Activated CD4-positive, alpha-beta memory T cell treated with anti-CD3 and anti-CD28 coated beads, Interleukin-2, amount 10 ng/mL, durations not matched to agents 7 days and 5 days (primary cell): ENCODE measurements around the gene SEMA3B. TPM values are rescaled to one million over a fixed set of nuclear protein-coding genes. Genes with fewer than 3 reads are reported as not detected.

Experiments used
- CTCF ChIA-PET: fragments of 350-600 bp; sonication (Branson Sonifier 250); formaldehyde crosslinking; loops from one replicate; lab custom pipeline; 2021; ENCODE audit warnings: antibody characterized with exemption, inconsistent platforms; lab: Charles Lee
- POLR2A ChIA-PET: fragments of 350-600 bp; sonication (Branson Sonifier 250); formaldehyde crosslinking; loops from one replicate; lab custom pipeline; 2021; ENCODE audit warnings: antibody characterized with exemption; lab: Charles Lee
- DNase-seq: peaks from one replicate; pipeline ENCODE4 v3.0.0-alpha.2; 2020
- H3K27ac Mint-ChIP-seq: one replicate; pipeline ENCODE4 v1.8.0; 2021; ENCODE audit warnings: mild to moderate bottlenecking, mixed read lengths
- H3K27me3 Mint-ChIP-seq: one replicate; pipeline ENCODE4 v1.8.0; 2021; ENCODE audit warnings: mixed read lengths
- H3K36me3 Mint-ChIP-seq: one replicate; pipeline ENCODE4 v1.8.0; 2021; ENCODE audit warnings: low read depth, mixed read lengths
- H3K4me1 Mint-ChIP-seq: one replicate; pipeline ENCODE4 v1.8.0; 2021; ENCODE audit warnings: mixed read lengths
- H3K4me3 Mint-ChIP-seq: one replicate; pipeline ENCODE4 v1.8.0; 2021; ENCODE audit warnings: mild to moderate bottlenecking, mixed read lengths
- H3K9me3 Mint-ChIP-seq: one replicate; pipeline ENCODE4 v1.8.0; 2021; ENCODE audit warnings: mixed read lengths
- total RNA-seq, 2 experiments: library from RNA; stranded (reverse); gene quantifications; one replicate each; pipeline ENCODE4 v1.2.3, GENCODE V29; 2021

Gene SEMA3B
- total RNA-seq, 2 experiments from 2014 or later: 0.38 to 0.55 TPM

- CTCF ChIA-PET: interaction anchor here (1.2 to 3.4 kb wide), 4 partner anchors 18 to 57 kb away, joined by 3 to 17 read pairs (median 4); partner anchors contain the start of genes HYAL3, IFRD2 and NAA80
- H3K27me3 Mint-ChIP-seq: no peaks in the 10 kb centered on the region
These were observed 47.8 kb downstream of the SEMA3B start for GRCh38 chr3:50316657-50317242.

GRCh38 chr3:50317300-50317699 is 48.4 kb downstream of the SEMA3B start:
- H3K9me3 Mint-ChIP-seq: no peaks in the 10 kb centered on the region
- ChIA-PET POLR2A (interaction anchor here (1.0 to 31.7 kb wide), 7 partner anchors 12 to 28 kb away, joined by 3 to 704 read pairs (median 6); partner anchors contain the start of genes CYB561D2, HYAL3, IFRD2 and NAA80), CTCF (interaction anchor here (0.8 to 3.4 kb wide), 5 partner anchors 18 to 197 kb away, joined by 3 to 17 read pairs (median 3); partner anchors contain the start of genes HYAL3, IFRD2 and NAA80)
- peaks cover 59% of the 10 kb centered on the region for H3K4me1 Mint-ChIP-seq
- peak overlapping the region; percentile 95 for H3K27ac Mint-ChIP-seq
- no peaks in the 10 kb centered on the region for H3K27me3 Mint-ChIP-seq
- DNase-seq: no peak
- H3K36me3 Mint-ChIP-seq: peaks cover 4% of the 10 kb centered on the region
- H3K4me3 Mint-ChIP-seq: no peak overlapping the region

More at GRCh38 chr3:50316657-50317242, 47.8 kb downstream of the SEMA3B start:
- POLR2A ChIA-PET: interaction anchor here (1.0 to 31.7 kb wide), 7 partner anchors 11 to 27 kb away, joined by 3 to 704 read pairs (median 6); partner anchors contain the start of genes CYB561D2, HYAL3, IFRD2 and NAA80
- Mint-ChIP-seq H3K36me3 (peaks cover 4% of the 10 kb centered on the region), H3K27ac (peak overlapping the region; percentile 95), H3K9me3 (no peaks in the 10 kb centered on the region), H3K4me3 (peak overlapping the region; percentile 66), H3K4me1 (peaks cover 59% of the 10 kb centered on the region)
- peak; percentile 87 for DNase-seq

- CTCF ChIA-PET: interaction anchor here (0.8 to 2.0 kb wide), 5 partner anchors 19 to 198 kb away, joined by 3 to 8 read pairs (median 3); partner anchors contain the start of genes HYAL3 and NAA80
- DNase-seq: no peak
- peaks cover 61% of the 10 kb centered on the region for H3K4me1 Mint-ChIP-seq
- H3K36me3 Mint-ChIP-seq: peaks cover 4% of the 10 kb centered on the region
- no peak overlapping the region for H3K4me3 Mint-ChIP-seq
- H3K9me3 Mint-ChIP-seq: no peaks in the 10 kb centered on the region
- POLR2A ChIA-PET: interaction anchor here (1.5 to 31.7 kb wide), 3 partner anchors 19 to 26 kb away, joined by 6 to 704 read pairs (median 113); partner anchors contain the start of genes CYB561D2, HYAL3, IFRD2 and NAA80
- H3K27me3 Mint-ChIP-seq: no peaks in the 10 kb centered on the region
- H3K27ac Mint-ChIP-seq: peak overlapping the region; percentile 14
These were observed 49.2 kb downstream of the SEMA3B start for GRCh38 chr3:50318163-50318562.

- CTCF ChIA-PET: interaction anchor here (0.8 to 2.0 kb wide), 2 partner anchors 18 to 19 kb away, joined by 3 to 8 read pairs; partner anchors contain the start of genes HYAL3 and NAA80
- DNase-seq: no peak
- peak overlapping the region; percentile 14 for H3K27ac Mint-ChIP-seq
- H3K9me3 Mint-ChIP-seq: no peaks in the 10 kb centered on the region
- H3K4me1 Mint-ChIP-seq: peaks cover 64% of the 10 kb centered on the region
- peaks cover 4% of the 10 kb centered on the region for H3K36me3 Mint-ChIP-seq
- H3K4me3 Mint-ChIP-seq: no peak overlapping the region
- POLR2A ChIA-PET: interaction anchor here (9.6 to 31.7 kb wide), 2 partner anchors 20 to 24 kb away, joined by 113 to 704 read pairs; partner anchors contain the start of genes CYB561D2, HYAL3, NAA80 and NPRL2
- no peaks in the 10 kb centered on the region for H3K27me3 Mint-ChIP-seq
These were observed 49.7 kb downstream of the SEMA3B start for GRCh38 chr3:50318615-50319014.

- Mint-ChIP-seq H3K36me3 (peaks cover 4% of the 10 kb centered on the region), H3K4me1 (peaks cover 59% of the 10 kb centered on the region), H3K9me3 (no peaks in the 10 kb centered on the region), H3K27ac (no peak overlapping the region), H3K4me3 (peak overlapping the region; percentile 86), H3K27me3 (no peaks in the 10 kb centered on the region)
- POLR2A ChIA-PET: interaction anchor here (9.6 to 31.7 kb wide), 2 partner anchors 21 to 23 kb away, joined by 113 to 704 read pairs; partner anchors contain the start of genes CYB561D2, HYAL3, NAA80 and NPRL2
- CTCF ChIA-PET: interaction anchor here (1.0 to 2.0 kb wide), 2 partner anchors 13 to 20 kb away, joined by 3 to 8 read pairs; partner anchors contain the start of genes HYAL3 and NAA80
- DNase-seq: no peak
These were observed 50.4 kb downstream of the SEMA3B start for GRCh38 chr3:50319181-50319893.

GRCh38 chr3:50319894-50320625 is 51.1 kb downstream of the SEMA3B start:
- ChIA-PET CTCF (interaction anchor here (1.0 to 6.7 kb wide), 3 partner anchors 14 to 21 kb away, joined by 3 to 82 read pairs (median 61); partner anchors contain the start of genes HYAL3 and NAA80), POLR2A (interaction anchor here (9.6 to 31.7 kb wide), 2 partner anchors 21 to 23 kb away, joined by 113 to 704 read pairs; partner anchors contain the start of genes CYB561D2, HYAL3, NAA80 and NPRL2)
- Mint-ChIP-seq H3K36me3 (peaks cover 4% of the 10 kb centered on the region), H3K27ac (peak overlapping the region; percentile 37), H3K9me3 (no peaks in the 10 kb centered on the region), H3K4me3 (peak overlapping the region; percentile 86), H3K4me1 (peaks cover 58% of the 10 kb centered on the region), H3K27me3 (no peaks in the 10 kb centered on the region)
- DNase-seq: peak; percentile 16

- H3K27ac Mint-ChIP-seq: peak overlapping the region; percentile 69
- peak; percentile 71 for DNase-seq
- peaks cover 4% of the 10 kb centered on the region for H3K36me3 Mint-ChIP-seq
- peaks cover 52% of the 10 kb centered on the region for H3K4me1 Mint-ChIP-seq
- H3K4me3 Mint-ChIP-seq: peak overlapping the region; percentile 86
- ChIA-PET CTCF (interaction anchor here (0.6 to 6.7 kb wide), 7 partner anchors 14 to 124 kb away, joined by 3 to 82 read pairs (median 5); partner anchors contain the start of genes HYAL3, NAA80 and RASSF1), POLR2A (interaction anchor here (9.6 to 31.7 kb wide), 2 partner anchors 22 kb away, joined by 113 to 704 read pairs; partner anchors contain the start of genes CYB561D2, HYAL3, NAA80 and NPRL2)
- H3K27me3 Mint-ChIP-seq: no peaks in the 10 kb centered on the region
- H3K9me3 Mint-ChIP-seq: no peaks in the 10 kb centered on the region
These were observed 51.9 kb downstream of the SEMA3B start for GRCh38 chr3:50320853-50321335.

- no peaks in the 10 kb centered on the region for H3K36me3 Mint-ChIP-seq
- no peaks in the 10 kb centered on the region for H3K27me3 Mint-ChIP-seq
- POLR2A ChIA-PET: interaction anchor here (1.1 to 31.7 kb wide), 3 partner anchors 21 to 75 kb away, joined by 3 to 704 read pairs (median 113); partner anchors contain the start of genes CYB561D2, HYAL3, NAA80 and NPRL2
- H3K4me3 Mint-ChIP-seq: peak overlapping the region; percentile 72
- peak overlapping the region; percentile 83 for H3K27ac Mint-ChIP-seq
- no peaks in the 10 kb centered on the region for H3K9me3 Mint-ChIP-seq
- DNase-seq: peak; percentile 85
- H3K4me1 Mint-ChIP-seq: peaks cover 48% of the 10 kb centered on the region
- CTCF ChIA-PET: interaction anchor here (0.6 to 6.7 kb wide), 7 partner anchors 14 to 125 kb away, joined by 3 to 82 read pairs (median 5); partner anchors contain the start of genes HYAL3, NAA80 and RASSF1
These were observed 52.6 kb downstream of the SEMA3B start for GRCh38 chr3:50321336-50322114.

- Mint-ChIP-seq H3K36me3 (no peaks in the 10 kb centered on the region), H3K27me3 (no peaks in the 10 kb centered on the region), H3K9me3 (no peaks in the 10 kb centered on the region), H3K4me3 (peak overlapping the region; percentile 37), H3K27ac (no peak overlapping the region), H3K4me1 (peaks cover 48% of the 10 kb centered on the region)
- DNase-seq: no peak
- ChIA-PET POLR2A (interaction anchor here (1.1 to 31.7 kb wide), 3 partner anchors 21 to 75 kb away, joined by 3 to 704 read pairs (median 113); partner anchors contain the start of genes CYB561D2, HYAL3, NAA80 and NPRL2), CTCF (interaction anchor here (0.9 to 6.7 kb wide), 5 partner anchors 13 to 75 kb away, joined by 3 to 82 read pairs (median 6); partner anchors contain the start of genes HYAL3, NAA80 and RASSF1)
These were observed 53.1 kb downstream of the SEMA3B start for GRCh38 chr3:50322115-50322385.

- Mint-ChIP-seq H3K27me3 (no peaks in the 10 kb centered on the region), H3K4me1 (peaks cover 49% of the 10 kb centered on the region), H3K36me3 (no peaks in the 10 kb centered on the region), H3K9me3 (no peaks in the 10 kb centered on the region), H3K4me3 (peak within 1 kb of the TSS; percentile 72), H3K27ac (peak within 1 kb of the TSS; percentile 83)
- CTCF ChIA-PET: interaction anchor here (0.8 to 6.7 kb wide), 3 partner anchors 13 to 48 kb away, joined by 3 to 82 read pairs (median 61); partner anchors contain the start of genes HYAL3 and NAA80
- DNase-seq: no peak
- POLR2A ChIA-PET: interaction anchor here (1.1 to 31.7 kb wide), 3 partner anchors 20 to 76 kb away, joined by 3 to 704 read pairs (median 113); partner anchors contain the start of genes CYB561D2, HYAL3, NAA80 and NPRL2
These were observed 53.6 kb downstream of the SEMA3B start, which contains the start of gene HYAL2 for GRCh38 chr3:50322386-50323091. HYAL2 (minus strand) TSS chr3:50322745; CDS start chr3:50320489, 2,256 bp downstream.
